ENCODE data around the gene MAL.

The MAL gene

GRCh38 chr2:95018301-95018700, 7.2 kb upstream of the MAL start:
- TF ChIP-seq, protein P1, sequence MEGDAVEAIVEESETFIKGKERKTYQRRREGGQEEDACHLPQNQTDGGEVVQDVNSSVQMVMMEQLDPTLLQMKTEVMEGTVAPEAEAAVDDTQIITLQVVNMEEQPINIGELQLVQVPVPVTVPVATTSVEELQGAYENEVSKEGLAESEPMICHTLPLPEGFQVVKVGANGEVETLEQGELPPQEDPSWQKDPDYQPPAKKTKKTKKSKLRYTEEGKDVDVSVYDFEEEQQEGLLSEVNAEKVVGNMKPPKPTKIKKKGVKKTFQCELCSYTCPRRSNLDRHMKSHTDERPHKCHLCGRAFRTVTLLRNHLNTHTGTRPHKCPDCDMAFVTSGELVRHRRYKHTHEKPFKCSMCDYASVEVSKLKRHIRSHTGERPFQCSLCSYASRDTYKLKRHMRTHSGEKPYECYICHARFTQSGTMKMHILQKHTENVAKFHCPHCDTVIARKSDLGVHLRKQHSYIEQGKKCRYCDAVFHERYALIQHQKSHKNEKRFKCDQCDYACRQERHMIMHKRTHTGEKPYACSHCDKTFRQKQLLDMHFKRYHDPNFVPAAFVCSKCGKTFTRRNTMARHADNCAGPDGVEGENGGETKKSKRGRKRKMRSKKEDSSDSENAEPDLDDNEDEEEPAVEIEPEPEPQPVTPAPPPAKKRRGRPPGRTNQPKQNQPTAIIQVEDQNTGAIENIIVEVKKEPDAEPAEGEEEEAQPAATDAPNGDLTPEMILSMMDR (IDR thresholded peaks at IDR 0.05; ENCODE audit: control extremely low read depth, extremely low read depth, low read depth, missing control alignments), result no peak
- DNase-seq (ENCODE audit: extremely low spot score), result no peak
- CTCF ChIA-PET, result interaction anchor here (2.9 kb wide), 1 partner anchor 36 kb away, joined by 11 read pairs; no protein-coding TSS in a partner anchor

GRCh38 chr2:95018861-95019550, 6.5 kb upstream of the MAL start:
- ChIA-PET POLR2A (no interaction called here), CTCF (interaction anchor here (1.6 kb wide), 1 partner anchor 35 kb away, joined by 4 read pairs; no protein-coding TSS in a partner anchor)
- TF ChIP-seq, protein P1 (IDR thresholded peaks at IDR 0.05; ENCODE audit: control extremely low read depth, extremely low read depth, low read depth, missing control alignments), result no peak
- no peak for DNase-seq (ENCODE audit: extremely low spot score)

More at GRCh38 chr2:95018301-95018700, 7.2 kb upstream of the MAL start:
- POLR2A ChIA-PET, result no interaction called here

DNA sequence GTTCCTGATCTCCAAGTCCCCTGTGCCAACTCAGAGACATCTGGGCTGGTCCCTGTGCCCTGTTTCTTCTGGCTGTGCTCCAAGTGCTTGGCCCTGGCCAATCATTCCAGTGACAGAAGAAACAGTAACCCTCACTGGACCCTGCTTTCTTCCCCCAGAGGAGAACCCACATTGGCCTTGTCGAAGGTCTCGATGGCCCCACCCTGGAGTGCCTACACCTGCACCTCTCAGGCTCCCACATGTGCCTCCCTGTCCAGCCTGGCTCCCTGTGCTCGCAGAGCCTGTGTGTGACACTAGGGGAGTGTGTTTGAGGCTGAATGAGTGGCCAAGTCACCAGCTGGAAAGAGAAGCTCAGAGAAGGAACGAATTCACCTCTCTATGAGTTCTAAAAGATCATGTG, 5.9 kb upstream of the MAL start:
- POLR2A ChIA-PET, result no interaction called here

DNA sequence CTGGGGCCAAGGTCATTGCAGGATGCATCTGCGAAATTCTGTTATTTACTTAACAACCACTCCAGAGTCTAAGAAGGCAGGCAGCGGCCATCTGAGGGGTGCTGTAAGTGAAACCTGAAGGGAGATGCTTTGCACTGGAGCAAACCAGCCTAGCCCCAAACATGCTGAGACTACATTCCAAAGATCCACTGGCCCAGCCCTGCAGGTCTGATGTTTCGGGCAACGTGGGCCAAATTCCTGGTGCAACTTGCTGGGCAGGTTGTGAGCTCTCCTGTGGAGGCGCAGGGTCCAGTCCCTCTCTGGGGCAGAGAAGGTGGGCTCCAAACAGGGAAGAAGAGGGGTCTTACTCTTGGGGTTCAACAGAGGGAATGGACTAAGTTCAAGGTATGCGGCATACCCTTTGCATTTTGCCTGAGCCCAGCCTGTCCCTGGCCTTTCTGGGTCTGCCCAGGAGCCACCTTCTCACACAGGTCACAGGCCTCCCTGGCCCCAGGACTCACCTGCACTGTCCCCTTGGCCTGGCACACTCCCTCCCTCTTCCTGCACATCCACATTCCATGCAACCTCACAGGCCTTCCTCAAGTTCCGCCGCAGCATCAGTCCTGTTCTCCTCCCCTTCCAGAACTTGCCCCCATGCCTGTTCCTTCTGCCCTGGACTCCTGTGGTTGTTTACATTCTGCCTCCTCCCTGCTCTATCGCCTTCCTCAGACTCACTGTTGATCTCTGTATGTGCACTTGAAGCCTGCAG, 5.1 kb upstream of the MAL start:
- POLR2A ChIA-PET, result no interaction called here
- DNase-seq (ENCODE audit: extremely low spot score), result no peak
- TF ChIP-seq, protein P1 (IDR thresholded peaks at IDR 0.05; ENCODE audit: control extremely low read depth, extremely low read depth, low read depth, missing control alignments), result no peak
- CTCF ChIA-PET, result interaction anchor here (1.0 to 5.5 kb wide), 4 partner anchors 22 to 64 kb away, joined by 3 to 73 read pairs (median 34); no protein-coding TSS in a partner anchor

More for the DNA sequence above, 5.9 kb upstream of the MAL start:
- DNase-seq (ENCODE audit: extremely low spot score), result no peak
- CTCF ChIA-PET, result interaction anchor here (1.6 kb wide), 1 partner anchor 34 kb away, joined by 4 read pairs; no protein-coding TSS in a partner anchor
- TF ChIP-seq, protein P1 (IDR thresholded peaks at IDR 0.05; ENCODE audit: control extremely low read depth, extremely low read depth, low read depth, missing control alignments), result no peak

- no peak for DNase-seq (ENCODE audit: extremely low spot score)
- POLR2A ChIA-PET, result no interaction called here
- TF ChIP-seq, protein P1 (IDR thresholded peaks at IDR 0.05; ENCODE audit: control extremely low read depth, extremely low read depth, low read depth, missing control alignments), result no peak
- CTCF ChIA-PET, result interaction anchor here (1.0 to 5.5 kb wide), 3 partner anchors 22 to 63 kb away, joined by 3 to 73 read pairs (median 64); no protein-coding TSS in a partner anchor
Measured at GRCh38 chr2:95021023-95021416, 4.5 kb upstream of the MAL start.

DNA sequence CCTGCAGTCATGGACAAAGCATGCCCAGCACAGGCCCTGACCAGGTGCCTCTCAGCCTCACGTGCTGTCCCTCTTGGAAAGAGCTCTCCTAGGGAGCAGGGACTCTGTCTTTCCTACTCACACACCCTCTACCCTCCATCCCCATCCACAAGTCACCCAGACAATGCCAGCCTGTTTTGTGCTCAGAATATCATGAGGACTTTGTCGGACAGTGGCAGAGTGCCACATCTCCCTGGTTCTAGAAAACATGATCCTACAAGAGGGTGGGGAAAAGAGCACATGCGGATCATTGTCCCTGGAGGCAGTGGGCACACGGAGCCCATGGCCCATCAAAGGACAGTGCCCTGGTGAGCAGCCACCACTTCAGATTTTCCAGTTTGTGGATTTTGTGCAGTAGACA, 3.7 kb upstream of the MAL start:
- no peak for DNase-seq (ENCODE audit: extremely low spot score)
- POLR2A ChIA-PET, result no interaction called here
- TF ChIP-seq, protein P1 (IDR thresholded peaks at IDR 0.05; ENCODE audit: control extremely low read depth, extremely low read depth, low read depth, missing control alignments), result no peak

More for the DNA sequence above, 3.7 kb upstream of the MAL start:
- CTCF ChIA-PET, result interaction anchor here (0.6 to 6.7 kb wide), 22 partner anchors 8 to 177 kb away, joined by 3 to 141 read pairs (median 8); partner anchors contain the start of genes MRPS5 and ZNF2

All from GM10248 (cell line).